Choroid plexus epithelial cell (primary cell): ENCODE results near the gene ERFE.

Source experiments
- DNase-seq: peaks from one replicate; pipeline ENCODE4 v3.0.0-alpha.2; 2010; ENCODE audit warnings: low read depth
- H3K4me3 ChIP-seq: 2 replicates; pipeline ENCODE4 v1.5.1; 2011; ENCODE audit warnings: low read depth, mild to moderate bottlenecking, control low read depth, low read length, moderate library complexity
- TF ChIP-seq, protein P1 (sequence below): conservative IDR thresholded peaks from 2 replicates; pipeline ENCODE4 v1.5.1; 2011; ENCODE audit warnings: low read depth, mild to moderate bottlenecking, control low read depth, inconsistent platforms, low read length, moderate library complexity

ERFE gene

DNA sequence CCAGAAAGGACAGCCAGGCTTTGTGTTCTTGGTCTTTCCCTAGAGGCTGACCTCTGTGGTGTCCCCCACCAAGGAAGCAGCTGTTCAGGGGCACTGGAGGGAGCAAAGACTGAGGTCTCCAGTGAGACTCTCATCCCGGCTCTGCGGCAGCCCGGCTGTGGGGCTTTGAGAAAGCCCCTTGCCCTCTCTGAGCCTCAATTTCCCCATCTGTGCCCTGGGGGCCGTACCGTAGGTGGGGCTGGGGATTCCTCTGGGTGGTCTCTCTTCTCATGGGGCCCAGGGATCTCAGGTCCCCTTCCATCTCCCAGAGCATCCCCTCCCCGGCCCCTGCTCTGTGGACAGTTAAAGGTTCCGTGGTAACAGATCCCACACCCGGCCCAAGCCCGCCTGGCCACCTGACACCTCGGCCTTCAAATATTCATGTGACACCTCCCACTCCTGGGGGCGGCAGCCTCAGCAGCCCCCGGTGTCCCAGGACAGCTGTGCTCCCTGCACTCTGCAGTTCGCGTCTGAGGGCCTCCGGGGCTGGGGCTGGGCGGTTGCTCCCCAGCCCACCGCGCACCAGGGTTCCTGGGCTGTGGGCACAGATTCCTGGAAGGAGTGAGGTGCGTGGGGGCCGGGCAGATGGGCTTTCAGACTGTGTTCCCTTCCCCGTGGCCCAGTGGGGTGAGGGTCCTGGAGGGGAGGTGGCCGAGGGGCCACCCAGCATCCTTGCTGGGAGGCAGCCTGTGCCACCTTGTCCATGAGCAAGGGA is 35.4 kb upstream of the ERFE start:
- DNase-seq: no peak
- TF ChIP-seq, protein P1, sequence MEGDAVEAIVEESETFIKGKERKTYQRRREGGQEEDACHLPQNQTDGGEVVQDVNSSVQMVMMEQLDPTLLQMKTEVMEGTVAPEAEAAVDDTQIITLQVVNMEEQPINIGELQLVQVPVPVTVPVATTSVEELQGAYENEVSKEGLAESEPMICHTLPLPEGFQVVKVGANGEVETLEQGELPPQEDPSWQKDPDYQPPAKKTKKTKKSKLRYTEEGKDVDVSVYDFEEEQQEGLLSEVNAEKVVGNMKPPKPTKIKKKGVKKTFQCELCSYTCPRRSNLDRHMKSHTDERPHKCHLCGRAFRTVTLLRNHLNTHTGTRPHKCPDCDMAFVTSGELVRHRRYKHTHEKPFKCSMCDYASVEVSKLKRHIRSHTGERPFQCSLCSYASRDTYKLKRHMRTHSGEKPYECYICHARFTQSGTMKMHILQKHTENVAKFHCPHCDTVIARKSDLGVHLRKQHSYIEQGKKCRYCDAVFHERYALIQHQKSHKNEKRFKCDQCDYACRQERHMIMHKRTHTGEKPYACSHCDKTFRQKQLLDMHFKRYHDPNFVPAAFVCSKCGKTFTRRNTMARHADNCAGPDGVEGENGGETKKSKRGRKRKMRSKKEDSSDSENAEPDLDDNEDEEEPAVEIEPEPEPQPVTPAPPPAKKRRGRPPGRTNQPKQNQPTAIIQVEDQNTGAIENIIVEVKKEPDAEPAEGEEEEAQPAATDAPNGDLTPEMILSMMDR: no peak
- no peak overlapping the region for H3K4me3 ChIP-seq

DNA sequence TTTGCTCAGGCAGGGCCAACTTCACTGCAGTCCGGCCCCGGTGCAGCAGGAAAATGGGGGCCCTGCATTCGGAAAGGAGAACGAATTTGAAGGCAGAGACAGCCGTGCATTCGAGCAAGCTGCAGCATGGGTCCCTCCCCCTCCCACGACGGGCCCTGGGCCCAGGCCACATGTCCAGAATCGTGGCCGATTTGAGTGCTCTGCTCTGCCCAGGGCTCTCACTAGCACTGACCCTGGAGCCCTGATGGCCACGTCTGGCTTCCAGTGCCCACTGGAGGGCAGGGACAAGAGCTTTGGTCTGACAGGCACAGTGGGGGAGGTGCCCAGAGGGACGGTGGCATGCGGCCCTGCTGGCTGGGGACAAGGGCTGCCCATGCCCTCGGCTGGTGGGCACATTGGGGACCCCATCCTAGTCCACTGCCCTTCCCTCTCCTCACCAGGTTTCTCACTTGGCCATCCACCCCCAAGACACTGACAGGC is 34.7 kb upstream of the ERFE start:
- TF ChIP-seq, protein P1: no peak
- DNase-seq: no peak

DNA sequence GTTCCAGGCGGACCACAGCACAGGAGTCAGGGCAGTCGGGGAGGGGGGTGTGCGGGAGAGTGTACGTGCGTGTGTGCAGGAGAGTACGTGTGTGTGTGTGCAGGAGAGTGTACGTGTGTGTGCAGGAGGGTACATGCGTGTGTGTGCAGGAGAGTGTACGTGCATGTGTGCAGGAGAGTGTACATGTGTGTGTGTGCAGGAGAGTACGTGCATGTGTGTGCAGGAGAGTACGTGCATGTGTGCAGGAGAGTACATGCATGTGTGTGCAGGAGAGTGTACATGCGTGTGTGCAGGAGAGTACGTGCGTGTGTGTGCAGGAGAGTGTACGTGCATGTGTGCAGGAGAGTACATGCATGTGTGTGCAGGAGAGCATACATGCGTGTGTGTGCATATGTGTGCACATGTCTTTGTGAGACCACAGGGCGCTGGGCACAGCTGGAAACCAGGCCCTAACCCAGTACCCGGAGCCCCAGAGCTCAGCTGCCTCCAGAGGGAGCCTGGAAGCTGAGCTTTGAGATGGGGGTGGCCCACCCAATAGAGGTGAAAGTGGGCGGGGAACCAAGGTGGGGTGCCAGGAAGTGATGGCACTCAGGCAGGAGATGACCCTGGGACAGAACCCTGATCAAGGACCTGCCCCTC is 34.2 kb upstream of the ERFE start:
- H3K4me3 ChIP-seq: no peak overlapping the region
- TF ChIP-seq, protein P1: no peak
- DNase-seq: no peak

More for the DNA sequence above, 34.7 kb upstream of the ERFE start:
- no peak overlapping the region for H3K4me3 ChIP-seq

DNA sequence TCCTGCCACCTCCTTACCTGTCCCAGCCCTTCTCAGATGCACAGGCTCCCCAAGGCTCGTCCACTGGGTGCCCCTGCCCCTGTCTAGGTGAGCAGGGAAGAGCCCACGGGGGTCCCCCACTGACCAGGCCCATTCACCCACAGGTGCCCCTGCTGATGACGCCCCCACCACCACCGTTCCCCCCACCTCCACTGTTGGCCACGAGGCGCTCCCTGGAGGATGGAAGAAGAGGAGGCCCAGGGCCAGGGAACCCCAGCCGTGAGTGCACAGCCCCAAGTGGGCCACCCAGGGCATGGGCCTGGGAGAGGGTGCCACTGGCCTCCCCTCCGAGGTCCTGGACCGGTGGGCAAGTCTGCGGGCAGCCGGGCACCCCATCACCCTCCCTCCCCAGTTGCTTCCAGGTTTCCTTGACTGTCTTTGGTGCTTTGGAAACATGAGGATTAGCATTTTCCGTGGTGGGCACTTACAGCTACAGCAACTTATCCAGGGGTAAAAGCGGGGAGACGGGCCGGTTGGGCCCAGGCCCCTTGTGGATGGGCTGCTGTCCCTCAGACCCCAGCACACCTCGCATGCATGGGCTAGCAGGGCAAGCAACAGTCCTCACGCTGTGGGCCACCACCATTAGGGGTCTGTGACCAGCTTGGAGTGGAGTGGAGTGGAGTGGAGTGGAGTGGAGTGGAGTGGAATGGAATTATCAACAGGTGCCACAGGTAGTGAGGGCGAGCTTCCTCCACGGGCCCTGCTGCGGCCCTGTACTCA is 33.5 kb upstream of the ERFE start:
- TF ChIP-seq, protein P1: no peak
- H3K4me3 ChIP-seq: no peak overlapping the region
- DNase-seq: no peak

DNA sequence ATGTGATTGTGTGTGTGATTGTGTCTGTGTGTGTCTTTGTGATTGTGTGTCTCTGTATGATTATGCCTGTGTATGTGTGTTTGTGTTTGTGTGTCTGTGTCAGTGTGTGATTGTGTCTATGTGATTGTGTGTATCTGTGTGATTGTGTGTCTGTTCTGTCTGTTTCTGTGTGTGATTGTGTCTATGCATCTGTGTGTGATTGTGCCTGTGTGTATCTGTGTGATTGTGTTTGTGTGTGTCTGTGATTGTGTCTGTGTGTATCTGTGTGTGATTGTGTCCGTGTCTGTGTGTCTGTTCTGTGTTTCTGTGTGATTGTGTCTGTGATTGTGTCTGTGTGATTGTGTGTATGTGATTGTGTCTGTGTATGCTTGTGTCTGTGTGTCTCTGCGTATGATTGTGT is 32.4 kb upstream of the ERFE start:
- no peak overlapping the region for H3K4me3 ChIP-seq
- no peak for DNase-seq
- TF ChIP-seq, protein P1: no peak

DNA sequence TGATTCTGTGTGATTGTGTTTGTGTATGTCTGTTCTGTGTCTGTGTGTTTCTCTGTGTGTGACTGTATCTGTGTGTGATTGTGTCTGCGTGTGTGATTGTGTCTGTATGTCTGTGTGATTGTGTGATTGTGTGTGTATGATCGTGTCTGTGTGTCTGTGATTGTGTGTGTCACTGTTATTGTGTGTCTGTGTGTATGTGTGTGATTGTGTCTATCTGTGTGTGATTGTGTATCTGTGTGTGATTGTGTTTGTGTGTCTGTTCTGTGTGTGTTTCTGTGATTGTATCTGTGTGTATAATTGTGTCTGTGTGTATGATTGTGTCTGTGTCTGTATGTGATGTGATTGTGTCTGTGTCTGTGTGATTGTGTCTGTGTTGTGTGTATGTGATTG is 32.0 kb upstream of the ERFE start:
- no peak for DNase-seq
- TF ChIP-seq, protein P1: no peak
- no peak overlapping the region for H3K4me3 ChIP-seq
